ENCODE results near the gene CBLIF.

- TF ChIP-seq CTCF (IDR thresholded peaks at IDR 0.05; ENCODE audit: borderline replicate concordance, extremely low read depth, low read length, poor library complexity, severe bottlenecking) = no peak
- TF ChIP-seq EZH2 (IDR thresholded peaks at IDR 0.05; ENCODE audit: borderline replicate concordance, low read depth, low read length, severe bottlenecking) = no peak
Observed at GRCh38 chr11:59883597-59883996, 38.3 kb upstream of the CBLIF start.

Measured in DND-41 (cell line).